GM12875 (cell line): ENCODE measurements around the gene SWT1.

Source experiments
- H3K4me3 ChIP-seq: one replicate; pipeline ENCODE4 v1.5.1; 2011; ENCODE audit warnings: low read depth, low read length, control low read depth
- TF ChIP-seq, protein P1 (sequence below): IDR thresholded peaks from 2 replicates; pipeline ENCODE4 v1.5.1; 2011; ENCODE audit warnings: low read depth, mild to moderate bottlenecking, control low read depth, inconsistent platforms, low read length, moderate library complexity, borderline replicate concordance; ENCODE audit not compliant: insufficient read depth

SWT1 gene

DNA sequence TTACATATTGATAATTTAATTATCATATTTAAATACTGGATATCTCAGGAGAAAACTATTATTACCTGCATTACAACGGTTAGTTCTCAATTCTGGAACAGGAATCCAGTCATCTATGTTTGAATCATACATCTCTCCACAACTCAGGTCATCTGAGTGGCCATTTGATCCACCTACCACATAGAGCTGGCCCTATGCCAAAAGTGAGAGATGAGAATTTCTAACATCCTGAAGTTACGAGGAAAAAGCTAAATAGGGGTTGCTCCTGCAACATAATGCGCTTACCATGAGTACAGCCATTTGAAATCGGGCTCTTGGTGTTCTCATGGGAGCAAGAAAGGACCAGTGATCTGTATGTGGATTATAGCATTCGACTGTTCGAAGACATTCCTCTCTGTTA, 143.2 kb downstream of the SWT1 start:
- TF ChIP-seq, protein P1, sequence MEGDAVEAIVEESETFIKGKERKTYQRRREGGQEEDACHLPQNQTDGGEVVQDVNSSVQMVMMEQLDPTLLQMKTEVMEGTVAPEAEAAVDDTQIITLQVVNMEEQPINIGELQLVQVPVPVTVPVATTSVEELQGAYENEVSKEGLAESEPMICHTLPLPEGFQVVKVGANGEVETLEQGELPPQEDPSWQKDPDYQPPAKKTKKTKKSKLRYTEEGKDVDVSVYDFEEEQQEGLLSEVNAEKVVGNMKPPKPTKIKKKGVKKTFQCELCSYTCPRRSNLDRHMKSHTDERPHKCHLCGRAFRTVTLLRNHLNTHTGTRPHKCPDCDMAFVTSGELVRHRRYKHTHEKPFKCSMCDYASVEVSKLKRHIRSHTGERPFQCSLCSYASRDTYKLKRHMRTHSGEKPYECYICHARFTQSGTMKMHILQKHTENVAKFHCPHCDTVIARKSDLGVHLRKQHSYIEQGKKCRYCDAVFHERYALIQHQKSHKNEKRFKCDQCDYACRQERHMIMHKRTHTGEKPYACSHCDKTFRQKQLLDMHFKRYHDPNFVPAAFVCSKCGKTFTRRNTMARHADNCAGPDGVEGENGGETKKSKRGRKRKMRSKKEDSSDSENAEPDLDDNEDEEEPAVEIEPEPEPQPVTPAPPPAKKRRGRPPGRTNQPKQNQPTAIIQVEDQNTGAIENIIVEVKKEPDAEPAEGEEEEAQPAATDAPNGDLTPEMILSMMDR, result no peak
- H3K4me3 ChIP-seq, result no peak overlapping the region

- TF ChIP-seq, protein P1, result no peak
- H3K4me3 ChIP-seq, result no peak overlapping the region
These were observed 148.5 kb downstream of the SWT1 start for GRCh38 chr1:185305419-185305818.

DNA sequence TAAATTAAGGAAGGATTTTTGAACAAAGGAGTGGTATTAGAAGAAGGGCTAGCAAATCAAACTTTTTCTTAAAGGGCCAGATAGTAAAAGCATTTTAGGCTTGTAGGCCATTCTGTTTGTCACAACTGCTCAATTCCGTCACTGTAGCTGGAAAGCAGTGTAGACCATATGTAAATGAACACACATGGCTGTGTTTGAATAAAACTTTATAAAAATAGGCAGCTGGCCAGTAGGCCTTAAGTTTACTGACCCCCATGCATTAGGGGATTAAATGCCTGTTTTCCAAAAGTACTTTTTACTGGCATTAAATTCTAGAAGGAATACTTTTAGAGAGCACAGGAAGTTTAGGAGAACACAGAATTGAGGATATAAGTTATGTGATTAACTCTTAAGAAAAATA, 151.2 kb downstream of the SWT1 start:
- no peak overlapping the region for H3K4me3 ChIP-seq
- TF ChIP-seq, protein P1, result no peak

DNA sequence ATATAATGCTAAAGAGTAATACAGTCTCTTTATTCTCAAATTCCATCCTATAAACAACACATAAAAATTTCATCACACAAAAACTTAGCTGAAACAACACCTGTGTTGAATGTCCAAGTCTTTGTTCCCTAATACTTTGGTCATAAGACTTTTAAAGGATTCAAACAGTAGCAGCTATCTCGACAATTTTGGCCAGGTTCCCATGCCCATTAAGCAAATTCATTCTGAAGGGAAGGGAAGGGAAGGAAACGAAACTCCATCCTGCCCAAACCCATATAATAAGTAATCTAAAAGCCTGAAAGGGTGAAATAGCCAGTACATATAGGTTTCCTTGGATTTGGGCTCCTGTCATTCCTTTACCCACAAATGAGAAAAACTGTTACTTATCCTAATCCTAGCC, 152.6 kb downstream of the SWT1 start:
- no peak overlapping the region for H3K4me3 ChIP-seq
- TF ChIP-seq, protein P1, result no peak

DNA sequence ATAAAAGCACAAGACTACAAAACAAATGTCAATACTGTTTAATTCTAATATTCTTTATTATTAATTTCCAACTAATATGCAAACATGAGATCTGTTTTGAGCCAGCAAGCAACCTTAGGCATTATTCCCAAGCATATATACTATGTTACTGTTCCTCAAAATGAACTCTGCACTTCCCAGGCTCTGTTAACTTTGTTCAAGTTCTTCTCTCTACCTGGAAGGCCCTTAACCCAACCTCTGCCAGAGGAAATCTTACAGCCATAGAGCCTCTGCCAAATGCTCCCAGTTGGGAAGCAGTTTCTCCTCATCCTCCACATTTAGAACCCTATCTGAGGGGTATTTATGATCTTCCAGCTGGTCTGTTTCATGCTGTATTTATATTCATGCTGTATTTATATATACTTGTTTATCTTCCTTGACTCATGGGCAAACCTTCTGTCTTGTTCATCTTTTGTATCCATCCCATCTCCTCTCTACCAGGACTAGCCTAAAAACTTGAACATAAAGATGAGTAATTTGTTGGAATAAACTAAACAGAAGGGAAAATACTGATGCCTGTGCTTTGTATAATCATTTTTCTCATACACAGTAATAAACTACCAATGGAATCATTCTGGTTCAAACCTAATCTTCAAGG, 154.7 kb downstream of the SWT1 start:
- no peak overlapping the region for H3K4me3 ChIP-seq
- TF ChIP-seq, protein P1, result no peak

GRCh38 chr1:185312361-185313138, 155.6 kb downstream of the SWT1 start:
- no peak overlapping the region for H3K4me3 ChIP-seq
- TF ChIP-seq, protein P1, result no peak

GRCh38 chr1:185314411-185314810, 157.4 kb downstream of the SWT1 start:
- H3K4me3 ChIP-seq, result no peak overlapping the region
- TF ChIP-seq, protein P1, result no peak
